ENCODE measurements around the gene FGF1. TPM values are rescaled to one million over a fixed set of nuclear protein-coding genes. Genes with fewer than 3 reads are reported as not detected.

The FGF1 gene
- total RNA-seq, 1 donor from 2014 or later, result 0.88 TPM

DNA sequence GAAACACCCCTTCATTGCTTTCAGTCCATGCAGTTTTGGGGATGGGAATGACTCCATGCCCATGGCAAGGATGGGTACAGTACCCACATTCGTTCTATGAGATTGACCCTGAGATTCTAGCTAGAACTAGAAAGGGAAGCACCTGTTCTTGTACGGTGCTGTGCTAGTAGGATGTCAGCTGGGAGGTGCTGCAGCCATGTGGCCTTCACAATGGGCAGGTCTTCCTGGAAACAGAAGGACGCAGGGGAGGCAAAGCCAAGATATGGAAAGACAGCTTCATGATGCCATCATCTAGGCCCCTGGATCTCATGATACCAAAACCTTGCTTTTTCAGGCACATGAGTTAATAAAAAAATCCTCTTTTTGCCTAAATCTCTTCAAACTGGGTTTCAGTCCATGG, 10.5 kb upstream of the FGF1 start:
- ATAC-seq, result no peak

DNA sequence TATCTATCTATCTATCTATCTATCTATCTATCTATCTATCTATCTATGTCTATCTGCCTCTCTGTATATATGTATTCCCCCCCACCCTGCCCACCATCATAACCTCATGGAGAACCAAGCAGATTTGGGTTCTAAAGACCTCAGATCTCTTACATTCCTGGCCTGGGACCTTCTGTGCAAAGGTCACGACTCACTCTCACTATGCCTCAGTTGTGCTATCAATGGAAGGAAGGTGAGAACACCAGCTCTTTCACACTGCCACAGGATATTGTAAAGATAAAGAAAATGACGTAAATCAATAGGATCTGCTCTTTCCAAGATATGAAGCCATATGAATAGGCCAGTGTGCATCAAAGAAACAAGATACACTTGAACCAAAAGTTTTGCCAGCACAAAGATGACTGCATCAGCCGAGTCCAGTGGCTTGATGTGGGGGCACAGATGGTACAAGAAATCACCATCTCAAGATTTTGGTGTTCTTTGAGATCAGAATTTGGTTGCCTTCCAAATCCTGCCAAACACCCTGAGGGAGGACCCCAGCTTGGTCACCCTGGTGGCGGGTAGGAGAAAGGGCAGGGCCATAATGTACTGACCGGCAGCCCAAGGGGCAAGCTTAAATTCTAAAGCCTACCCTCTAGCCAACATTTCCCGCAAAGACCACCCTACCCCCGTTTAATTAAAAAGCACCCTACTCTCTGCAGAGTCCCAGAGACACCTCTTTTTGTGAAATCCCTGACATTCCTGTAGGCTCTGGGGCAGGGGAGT, 8.4 kb upstream of the FGF1 start:
- ATAC-seq, result no peak

DNA sequence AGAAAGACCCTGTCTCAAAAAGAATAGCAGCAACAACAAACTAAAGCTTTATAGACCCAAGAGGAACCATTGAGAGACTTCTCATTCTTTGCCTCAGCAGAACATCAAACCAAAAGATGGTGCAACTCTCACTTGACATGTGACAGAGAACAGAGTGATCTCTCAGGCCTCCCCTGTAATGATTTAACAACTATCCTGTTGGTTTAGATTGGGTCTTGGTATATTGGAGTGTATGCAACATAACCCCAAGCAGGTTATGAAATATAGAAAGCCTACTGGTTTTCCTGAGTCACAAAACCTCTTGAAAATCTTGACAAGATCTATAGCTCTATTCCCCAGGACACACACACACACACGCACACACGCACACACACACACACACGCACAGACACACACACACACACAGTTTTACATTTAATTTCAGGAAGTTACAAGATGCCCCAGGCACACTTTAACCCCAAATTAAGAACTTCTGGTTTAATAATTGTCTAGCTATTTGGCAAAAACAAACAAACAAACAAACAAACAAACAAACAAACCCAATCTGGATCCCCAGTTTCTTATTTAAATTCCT, 6.5 kb upstream of the FGF1 start:
- no peak for ATAC-seq

DNA sequence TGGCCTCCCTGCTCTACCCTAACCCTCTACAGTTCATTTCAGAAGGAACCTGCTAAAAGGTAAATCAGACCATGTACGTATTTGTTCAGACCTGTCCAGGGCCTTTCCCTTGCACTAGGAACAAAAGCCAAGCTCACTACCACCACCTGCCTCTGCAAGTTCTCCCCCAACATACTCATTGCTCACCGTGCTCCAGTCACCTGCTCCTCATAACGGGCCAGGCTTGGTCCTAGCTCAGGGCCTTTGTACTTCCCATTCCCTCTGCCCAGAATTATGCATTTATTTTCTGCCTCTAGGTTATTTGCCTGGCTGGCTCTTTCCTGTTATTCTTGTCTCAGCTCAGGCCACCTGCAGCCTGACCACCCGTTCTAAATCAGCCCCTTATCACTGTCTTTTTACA, 4.8 kb upstream of the FGF1 start:
- peak; percentile 83 for ATAC-seq

DNA sequence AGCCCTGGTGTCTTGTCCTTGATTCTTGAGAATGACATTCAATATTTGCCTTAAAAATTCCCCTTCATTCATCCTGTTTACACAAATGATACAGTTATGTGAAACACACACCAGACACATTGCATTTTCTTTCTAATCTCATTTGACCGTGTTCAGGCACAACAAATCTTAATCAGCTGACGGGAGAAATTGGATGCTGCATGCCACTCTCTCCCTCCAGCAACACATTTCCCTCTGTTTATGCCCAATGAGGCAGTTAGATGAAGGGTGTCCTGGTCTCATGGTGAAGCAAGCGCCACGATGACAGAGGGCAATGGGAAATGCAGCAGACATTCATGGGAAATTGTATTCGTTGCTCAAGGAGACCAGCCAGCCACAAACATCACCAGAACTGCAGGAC, 3.2 kb upstream of the FGF1 start:
- no peak for ATAC-seq

DNA sequence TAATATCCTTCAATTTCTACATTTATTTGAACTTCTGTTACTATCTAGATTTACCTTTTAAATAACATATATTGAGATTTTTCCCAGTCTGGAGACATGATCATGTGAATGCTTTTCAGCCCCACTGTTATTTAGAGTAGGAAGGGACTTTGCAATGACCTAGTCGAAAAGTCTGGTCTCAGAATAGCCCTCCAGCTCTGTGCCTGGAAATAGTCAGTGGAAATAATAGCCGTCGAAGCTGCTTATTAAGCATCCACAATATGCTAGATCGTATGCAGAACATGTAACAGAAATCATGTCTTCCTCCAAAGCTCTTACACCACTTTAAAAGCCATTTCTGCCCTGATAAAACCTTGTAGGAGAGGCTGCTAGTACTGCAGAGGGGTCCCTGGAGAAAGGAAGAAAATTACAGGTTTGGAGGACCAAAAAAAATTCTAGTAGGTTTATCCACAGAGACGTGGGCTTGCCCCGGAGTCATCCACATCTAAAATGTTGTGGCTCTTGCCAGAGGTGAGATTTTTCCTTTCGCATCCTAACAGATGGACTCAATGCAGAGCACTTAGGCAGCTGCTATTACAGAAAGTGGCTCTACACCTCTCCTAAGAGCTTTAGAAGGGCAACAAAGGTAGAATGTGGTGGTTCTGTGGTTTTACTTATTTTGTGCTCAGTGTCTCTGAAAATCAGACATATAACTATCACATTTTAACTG, 2.5 kb upstream of the FGF1 start:
- no peak for ATAC-seq

DNA sequence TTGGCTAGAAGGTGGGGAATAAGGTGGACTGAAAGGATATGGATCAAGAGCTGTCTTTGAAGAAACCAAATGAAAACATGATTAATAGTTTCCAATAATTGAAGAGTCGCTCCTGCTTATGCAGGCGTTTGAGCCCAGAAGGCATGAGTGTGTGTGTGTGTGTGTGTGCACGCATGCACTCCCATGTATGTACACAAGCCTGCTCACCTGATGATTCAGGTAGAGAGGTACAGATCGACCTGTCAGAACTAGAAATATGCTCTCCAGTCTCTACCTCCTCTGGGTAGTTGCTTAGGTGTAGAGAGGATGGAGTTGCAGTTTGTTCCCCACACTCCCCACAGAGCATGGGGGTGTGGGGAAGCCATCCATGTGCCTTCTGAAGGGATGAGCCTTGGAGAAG, 1.1 kb upstream of the FGF1 start:
- ATAC-seq, result peak; percentile 76

DNA sequence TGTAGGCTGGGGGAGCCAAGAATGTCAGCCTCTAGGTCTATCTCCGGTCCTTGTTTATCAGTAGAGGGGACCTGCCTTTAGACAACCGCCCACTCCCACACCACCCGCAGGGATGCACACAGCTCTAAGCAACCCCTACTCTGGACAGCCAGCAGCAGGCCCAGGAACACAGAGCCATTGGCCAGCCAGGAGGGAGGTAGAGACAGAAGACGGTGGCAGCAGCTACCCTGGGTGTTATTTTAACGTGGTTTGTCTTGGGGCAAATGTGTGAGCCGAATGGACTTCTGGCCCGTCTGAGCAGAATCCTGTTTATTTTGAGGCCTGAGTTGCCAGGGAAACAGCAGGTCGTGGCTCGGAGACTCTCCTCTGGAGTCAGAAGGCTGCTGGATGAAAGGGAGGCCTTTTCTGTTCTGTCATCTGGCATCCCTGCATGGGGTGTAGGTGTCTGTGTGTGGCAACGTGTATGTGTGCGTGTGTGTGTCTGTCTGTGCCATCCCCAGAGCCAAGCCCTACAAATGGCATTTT, 382 bp upstream of the FGF1 start:
- peak; percentile 14 for ATAC-seq

DNA sequence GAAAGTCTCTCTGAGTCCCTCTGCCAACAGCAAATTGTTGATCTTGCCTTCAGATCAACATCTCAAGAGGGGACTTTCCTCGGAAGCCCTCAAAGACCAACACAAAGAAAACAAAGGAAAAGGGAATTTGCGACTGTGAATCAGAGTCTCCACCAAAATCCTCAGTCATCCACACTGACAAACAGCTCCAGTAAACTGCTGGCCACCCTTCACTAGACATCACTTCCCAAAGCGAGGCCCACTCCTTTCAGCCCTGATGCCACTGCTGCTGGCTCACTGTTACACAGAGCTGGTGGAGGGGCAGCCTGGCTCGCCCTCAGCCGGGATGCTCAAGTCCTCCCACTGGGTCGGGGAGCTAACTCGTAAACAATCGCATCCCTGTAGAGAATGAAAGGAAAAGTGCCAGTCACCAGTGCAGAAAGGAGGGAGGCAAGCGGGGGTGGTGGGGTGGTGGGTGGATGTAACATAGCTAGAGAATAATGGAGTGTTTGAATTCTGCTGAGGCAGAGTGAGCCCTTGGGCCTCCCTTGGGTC, 1.3 kb downstream of the FGF1 start:
- ATAC-seq, result no peak

DNA sequence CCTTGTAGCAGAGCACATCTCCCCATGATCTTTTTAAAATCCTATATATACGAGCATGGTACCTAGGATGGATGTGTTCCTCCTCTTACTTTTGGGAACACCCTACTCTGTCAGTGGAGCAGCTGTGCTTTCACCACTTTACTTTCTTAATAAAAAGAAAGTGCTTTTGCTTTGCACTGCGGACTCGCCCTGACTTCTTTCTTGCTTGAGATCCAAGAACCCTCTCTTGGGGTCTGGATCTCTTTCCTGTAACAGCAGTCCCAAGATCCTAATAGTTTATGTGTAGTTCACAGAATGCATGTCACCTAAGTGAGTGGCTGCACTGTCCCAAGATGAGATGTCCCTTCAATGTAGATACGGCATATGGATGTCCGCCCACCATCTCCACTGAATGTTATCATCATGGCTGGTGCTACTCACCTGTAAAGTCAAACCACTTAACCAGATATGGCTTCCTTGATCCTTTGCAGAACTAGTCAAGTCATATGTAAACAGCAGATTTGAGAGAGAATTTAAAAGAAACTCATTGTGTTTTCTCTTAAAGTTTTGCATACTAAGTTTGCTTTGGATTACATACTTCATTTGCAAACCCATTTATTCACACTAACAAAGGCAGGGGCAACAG, 1.9 kb downstream of the FGF1 start:
- no peak for ATAC-seq

DNA sequence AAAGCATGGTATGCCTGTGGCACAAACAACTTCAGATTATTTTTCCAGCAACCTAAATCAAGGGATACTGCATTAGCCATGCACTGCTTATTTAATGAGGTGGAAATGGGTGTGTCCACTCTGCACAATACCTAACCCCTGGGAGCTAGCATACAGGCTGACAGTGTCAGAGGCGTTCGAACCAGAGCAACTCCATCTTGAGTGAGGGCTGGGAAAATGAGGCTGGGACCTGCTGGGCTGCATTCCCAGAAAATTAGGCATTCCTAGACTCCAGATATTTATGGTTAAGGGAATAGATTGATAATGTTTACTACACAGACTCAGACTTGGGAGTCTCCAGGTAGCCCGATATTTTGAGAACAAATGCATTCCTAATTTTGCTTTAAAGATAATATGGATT, 2.8 kb downstream of the FGF1 start:
- ATAC-seq, result no peak

DNA sequence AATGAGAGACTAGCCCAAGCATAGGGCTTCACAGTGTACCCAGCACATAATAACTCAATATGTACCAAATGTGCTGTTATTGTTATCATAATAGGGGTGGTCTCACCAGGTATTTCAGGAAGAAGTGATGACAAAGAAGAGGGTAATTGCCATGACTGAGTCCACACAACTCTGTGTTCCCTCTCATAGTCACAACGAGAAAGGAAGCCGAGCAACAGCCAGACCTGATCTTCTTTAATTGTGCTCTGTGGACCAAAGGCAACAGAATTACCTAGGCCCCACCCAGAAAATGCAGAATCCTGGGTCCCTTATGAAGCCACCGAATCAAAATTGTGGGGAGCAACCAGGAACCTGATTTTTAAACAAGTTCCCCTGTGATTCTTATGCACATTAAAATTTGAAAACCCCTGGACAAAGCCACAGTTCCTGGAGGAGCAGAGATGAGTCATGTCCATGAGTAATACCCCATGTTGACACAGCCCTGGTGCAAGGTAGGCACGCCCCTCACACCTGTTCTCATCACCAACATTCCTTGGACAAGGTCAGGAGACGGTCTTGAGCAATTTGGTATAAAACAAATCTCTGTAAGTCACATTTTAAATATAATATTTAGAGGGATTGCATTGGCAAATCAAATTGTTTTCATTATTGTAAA, 5.2 kb downstream of the FGF1 start:
- ATAC-seq, result peak; percentile 99

DNA sequence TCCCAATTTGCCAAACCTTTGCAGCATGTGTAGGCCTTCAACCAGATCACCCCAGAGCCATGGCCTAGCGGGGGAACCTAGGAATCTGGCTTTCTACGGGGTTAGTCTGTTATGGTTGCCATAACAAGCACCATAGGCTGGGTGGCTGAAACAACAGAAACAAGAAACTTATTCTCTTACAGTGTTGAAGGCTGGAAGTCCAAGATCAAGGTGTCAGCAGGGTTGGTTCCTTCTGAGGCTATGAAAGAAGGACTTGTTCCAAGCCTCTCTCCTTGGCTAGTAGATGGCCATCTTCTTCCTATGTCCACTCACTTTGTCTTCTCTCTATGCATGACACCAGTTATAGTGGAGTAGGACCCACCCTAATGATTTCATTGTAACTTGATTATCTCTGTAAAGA, 6.1 kb downstream of the FGF1 start:
- no peak for ATAC-seq

DNA sequence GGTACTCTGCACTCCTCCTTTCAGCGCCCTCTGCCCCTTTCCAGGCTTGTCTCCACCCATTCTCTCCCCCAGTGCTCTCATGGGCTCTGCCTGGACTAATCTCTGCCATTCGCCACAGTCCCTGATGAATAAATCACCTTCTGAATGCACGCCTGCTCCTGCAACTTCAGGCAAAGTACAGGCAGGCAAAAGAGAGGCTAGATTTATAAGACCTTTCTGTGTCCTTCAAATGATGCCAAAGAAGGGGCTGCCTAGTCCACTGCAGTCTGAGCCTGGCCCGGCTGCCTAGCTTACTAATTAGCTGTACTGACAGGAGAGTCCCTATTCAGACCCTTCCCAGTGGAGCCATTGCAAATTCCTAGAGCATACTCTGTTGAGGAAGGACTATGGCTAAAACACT, 7.4 kb downstream of the FGF1 start:
- ATAC-seq, result no peak

DNA sequence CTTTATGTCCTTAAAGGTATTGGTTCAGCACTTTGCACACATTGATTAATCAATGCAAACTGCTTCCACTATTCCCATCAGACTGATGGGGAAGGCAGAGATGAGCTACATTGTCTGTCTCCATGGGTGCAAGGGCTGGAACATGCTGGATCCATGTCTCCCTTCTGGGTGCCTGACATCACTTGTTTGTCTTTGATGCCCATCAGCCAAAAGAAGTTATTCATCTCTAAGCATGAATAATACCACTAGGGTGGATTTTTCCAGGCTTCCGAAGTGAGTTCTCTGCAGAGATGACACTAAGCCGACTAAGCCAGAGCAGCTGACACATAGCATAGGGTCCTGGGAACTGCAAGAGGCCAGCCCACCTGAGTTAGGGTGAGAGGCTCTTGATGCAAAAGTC, 8.7 kb downstream of the FGF1 start:
- no peak for ATAC-seq

DNA sequence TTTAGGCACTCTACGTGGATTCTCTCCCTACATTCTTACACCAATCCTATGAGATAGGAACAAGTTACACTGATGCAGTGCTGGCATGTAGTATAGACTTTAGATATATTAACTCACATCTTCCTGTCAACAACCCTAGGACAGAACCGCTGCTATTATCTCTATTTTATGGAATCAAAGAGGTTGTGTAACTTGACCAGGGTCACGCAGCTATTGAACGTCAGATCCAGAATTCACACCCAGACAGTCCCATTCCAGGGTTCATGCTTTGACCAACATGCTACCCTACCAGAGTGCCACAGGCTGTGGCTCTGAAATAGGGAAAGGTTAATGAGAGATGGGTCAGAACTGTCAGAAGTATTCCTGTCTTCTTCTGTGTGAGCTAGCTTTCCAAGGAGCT, 9.6 kb downstream of the FGF1 start:
- no peak for ATAC-seq

DNA sequence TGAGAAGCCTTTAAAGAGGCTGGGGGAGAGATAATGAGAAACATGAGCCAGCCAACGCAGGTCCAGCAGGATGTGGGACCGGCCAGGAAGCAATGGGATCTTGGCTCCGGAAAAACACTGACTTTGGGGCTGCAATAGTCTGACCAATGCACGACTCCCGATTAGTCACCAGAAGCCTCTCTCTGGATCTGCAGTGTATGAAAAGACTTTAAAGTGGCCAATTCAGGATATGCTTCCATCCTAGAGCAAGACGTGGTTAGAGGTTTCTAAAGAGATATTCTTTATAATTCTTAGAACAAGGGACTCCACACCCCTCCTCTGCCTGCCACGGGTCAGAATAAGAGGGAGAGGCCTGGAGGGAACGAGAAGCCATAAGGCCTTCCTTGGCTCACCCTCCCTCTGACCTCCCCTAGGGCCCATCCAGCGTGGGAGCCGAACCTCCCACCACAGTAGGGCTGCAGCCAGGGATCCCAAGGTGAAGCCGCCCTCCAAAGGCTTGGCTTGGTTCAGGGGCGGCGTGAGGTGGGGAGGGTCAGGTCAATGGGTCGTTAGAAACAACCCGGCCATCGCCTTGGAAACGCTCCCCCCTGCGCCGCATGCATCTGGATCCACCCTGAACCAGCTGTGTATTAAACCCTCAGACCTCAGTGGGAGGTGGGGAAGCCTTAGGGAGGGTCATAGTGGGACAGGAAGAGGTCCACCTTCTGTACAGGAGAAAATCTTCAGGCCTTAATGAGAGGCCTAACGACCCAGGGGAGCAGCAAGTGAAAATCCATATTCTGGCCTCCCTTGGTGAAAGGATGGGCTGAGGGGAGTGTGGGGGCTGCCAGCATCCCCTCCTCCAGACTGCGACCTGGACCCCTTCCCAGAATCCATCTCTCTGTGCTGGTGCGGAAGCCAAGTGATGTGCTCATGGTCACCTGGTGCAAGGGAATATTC, 11.1 kb downstream of the FGF1 start:
- no peak for ATAC-seq

DNA sequence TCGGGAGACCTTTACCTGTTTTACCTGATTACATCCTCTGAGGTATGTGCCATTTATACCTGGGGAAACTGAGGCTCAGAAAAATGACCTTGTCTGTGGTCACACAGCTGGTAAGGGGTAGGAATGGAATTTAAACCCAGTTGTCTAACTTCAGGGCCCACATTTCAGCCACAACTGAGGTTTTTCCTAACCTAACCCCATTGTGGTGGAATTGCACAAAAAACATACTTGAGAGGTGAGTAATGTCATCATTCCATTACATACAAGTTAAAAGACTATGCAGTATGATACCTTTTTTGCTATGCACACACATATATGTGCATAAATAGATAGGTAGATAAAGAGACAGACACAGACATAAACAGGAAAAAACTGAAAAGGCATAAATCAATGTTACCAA, 14.1 kb downstream of the FGF1 start:
- ATAC-seq, result no peak

DNA sequence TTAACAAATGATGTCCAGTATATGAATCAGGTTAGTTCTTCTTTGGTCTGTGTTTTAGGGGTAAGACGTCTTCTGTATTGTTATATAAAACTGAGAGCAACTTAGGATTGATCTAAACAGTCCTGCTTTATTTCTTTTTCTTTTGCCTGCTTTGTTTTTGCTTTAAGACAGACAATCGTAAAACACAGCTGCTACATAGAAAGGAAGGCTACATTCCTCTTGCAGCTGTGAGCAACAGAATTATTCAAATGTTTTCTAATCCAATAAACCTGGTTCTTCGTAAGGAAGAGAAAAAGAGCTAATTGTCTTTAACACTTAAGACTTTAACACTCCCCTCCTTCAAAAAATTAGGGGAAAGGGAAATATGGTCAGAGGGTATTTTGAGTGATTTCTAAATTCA, 14.6 kb downstream of the FGF1 start:
- no peak for ATAC-seq

DNA sequence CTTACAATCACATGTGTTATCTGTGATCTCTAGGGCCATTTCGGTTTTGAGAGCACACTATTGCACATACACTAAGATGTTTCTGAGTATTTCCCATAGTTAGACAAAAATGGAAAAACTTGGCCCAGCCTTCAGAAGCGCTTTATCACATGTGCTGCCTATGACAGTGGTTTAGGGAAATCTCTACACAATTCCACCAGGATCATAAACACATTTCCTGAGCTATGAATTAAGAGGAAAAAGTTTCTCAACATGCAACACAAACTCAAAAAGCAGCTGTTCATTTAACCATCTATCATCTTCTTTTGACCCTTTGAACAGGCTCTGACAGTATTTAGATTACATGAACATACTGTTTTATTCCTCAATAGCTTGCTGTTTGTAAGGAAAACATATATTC, 15.1 kb downstream of the FGF1 start:
- no peak for ATAC-seq

DNA sequence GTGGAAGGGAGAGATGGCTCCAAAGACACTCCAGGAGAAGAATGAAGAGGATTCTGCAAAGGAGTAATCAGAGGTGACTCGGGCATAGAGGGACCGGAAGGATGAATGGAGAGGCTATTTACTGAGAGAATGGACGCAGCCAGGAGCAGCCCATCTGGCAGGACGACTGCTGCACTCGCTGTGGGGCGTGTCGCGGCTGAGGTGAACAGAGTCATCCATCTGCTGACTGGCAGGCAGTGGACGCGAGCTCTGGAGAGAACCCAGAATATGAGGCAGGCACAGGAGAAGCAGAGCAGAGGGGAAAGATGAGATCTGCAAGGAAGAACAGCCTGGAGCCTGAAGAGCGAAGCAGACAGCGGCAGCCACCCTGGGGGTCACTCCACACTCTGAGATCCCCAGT, 16.4 kb downstream of the FGF1 start:
- ATAC-seq, result no peak

All from esophagus mucosa (tissue), 1 donor.